WERI-Rb-1 (cell line): ENCODE measurements around the gene ZFHX3.

Experiments
- DNase-seq: peaks from one replicate; pipeline ENCODE4 v3.0.0-alpha.2; 2020
- H3K27ac ChIP-seq: fragments of 250-450 bp; sonication (Bioruptor Pico); 2 replicates; pipeline ENCODE4 v1.5.1; 2020; ENCODE audit warnings: mild to moderate bottlenecking, moderate library complexity
- H3K27me3 ChIP-seq: fragments of 250-450 bp; sonication (Bioruptor Pico); 2 replicates; pipeline ENCODE4 v1.5.1; 2021; ENCODE audit warnings: mild to moderate bottlenecking, low read depth, moderate library complexity; ENCODE audit not compliant: insufficient read depth, severe bottlenecking
- H3K36me3 ChIP-seq: fragments of 250-450 bp; sonication (Bioruptor Pico); 2 replicates; pipeline ENCODE4 v1.5.1; 2020; ENCODE audit warnings: mild to moderate bottlenecking, moderate library complexity
- H3K4me3 ChIP-seq: 2 replicates; pipeline ENCODE4 v1.5.1; 2011; ENCODE audit warnings: low read depth, mild to moderate bottlenecking, control low read depth, low read length
- H3K9me3 ChIP-seq: fragments of 250-450 bp; sonication (Bioruptor Pico); 2 replicates; pipeline ENCODE4 v1.5.1; 2021; ENCODE audit warnings: mild to moderate bottlenecking, moderate library complexity; ENCODE audit not compliant: severe bottlenecking
- CTCF ChIP-seq: IDR thresholded peaks from 2 replicates; pipeline ENCODE4 v1.5.1; 2011; ENCODE audit warnings: low read depth, mild to moderate bottlenecking, control low read depth, inconsistent platforms, low read length

ZFHX3 gene

GRCh38 chr16:72794319-72794718 is 253.6 kb downstream of the ZFHX3 start:
- H3K27ac ChIP-seq: no peak overlapping the region
- no peak overlapping the region for H3K4me3 ChIP-seq
- peaks cover 75% of the 10 kb centered on the region for H3K36me3 ChIP-seq
- no peak for DNase-seq
- TF ChIP-seq CTCF: no peak
- no peaks in the 10 kb centered on the region for H3K27me3 ChIP-seq
- H3K9me3 ChIP-seq: no peaks in the 10 kb centered on the region

- Histone ChIP-seq H3K9me3 (no peaks in the 10 kb centered on the region), H3K27me3 (no peaks in the 10 kb centered on the region), H3K4me3 (no peak overlapping the region), H3K27ac (no peak overlapping the region), H3K36me3 (peaks cover 69% of the 10 kb centered on the region)
- no peak for DNase-seq
- TF ChIP-seq CTCF: no peak
These were observed 254.2 kb downstream of the ZFHX3 start for GRCh38 chr16:72793716-72794115.

GRCh38 chr16:72793017-72793416 is 254.9 kb downstream of the ZFHX3 start:
- no peak overlapping the region for H3K4me3 ChIP-seq
- no peak overlapping the region for H3K27ac ChIP-seq
- no peak for TF ChIP-seq CTCF
- H3K27me3 ChIP-seq: no peaks in the 10 kb centered on the region
- H3K9me3 ChIP-seq: no peaks in the 10 kb centered on the region
- DNase-seq: no peak
- peaks cover 70% of the 10 kb centered on the region for H3K36me3 ChIP-seq

GRCh38 chr16:72791786-72792185 is 256.1 kb downstream of the ZFHX3 start:
- no peak overlapping the region for H3K27ac ChIP-seq
- H3K9me3 ChIP-seq: no peaks in the 10 kb centered on the region
- H3K36me3 ChIP-seq: peaks cover 61% of the 10 kb centered on the region
- no peaks in the 10 kb centered on the region for H3K27me3 ChIP-seq
- no peak for DNase-seq
- H3K4me3 ChIP-seq: no peak overlapping the region
- no peak for TF ChIP-seq CTCF

GRCh38 chr16:72789921-72790320 is 258.0 kb downstream of the ZFHX3 start:
- Histone ChIP-seq H3K36me3 (peaks cover 58% of the 10 kb centered on the region), H3K4me3 (no peak overlapping the region), H3K27ac (no peak overlapping the region), H3K27me3 (no peaks in the 10 kb centered on the region), H3K9me3 (no peaks in the 10 kb centered on the region)
- no peak for TF ChIP-seq CTCF
- DNase-seq: no peak

- DNase-seq: no peak
- no peak for TF ChIP-seq CTCF
- H3K36me3 ChIP-seq: peaks cover 54% of the 10 kb centered on the region
These were observed 258.5 kb downstream of the ZFHX3 start for GRCh38 chr16:72789465-72789864.

More at GRCh38 chr16:72789465-72789864, 258.5 kb downstream of the ZFHX3 start:
- H3K27me3 ChIP-seq: no peaks in the 10 kb centered on the region
- H3K4me3 ChIP-seq: no peak overlapping the region
- no peak overlapping the region for H3K27ac ChIP-seq
- no peaks in the 10 kb centered on the region for H3K9me3 ChIP-seq
